NCI-H1105 (cell line): ENCODE data around the gene PHF11.
"Not testable (repeated sequence)": the region's sequence is repeated elsewhere in the genome, so short reads cannot be mapped to it uniquely, and the experiment has no call there.

Experiments
- DNase-seq: peaks from one replicate; lab custom pipeline; 2025; lab: John Stamatoyannopoulos, UW

PHF11 gene

DNA sequence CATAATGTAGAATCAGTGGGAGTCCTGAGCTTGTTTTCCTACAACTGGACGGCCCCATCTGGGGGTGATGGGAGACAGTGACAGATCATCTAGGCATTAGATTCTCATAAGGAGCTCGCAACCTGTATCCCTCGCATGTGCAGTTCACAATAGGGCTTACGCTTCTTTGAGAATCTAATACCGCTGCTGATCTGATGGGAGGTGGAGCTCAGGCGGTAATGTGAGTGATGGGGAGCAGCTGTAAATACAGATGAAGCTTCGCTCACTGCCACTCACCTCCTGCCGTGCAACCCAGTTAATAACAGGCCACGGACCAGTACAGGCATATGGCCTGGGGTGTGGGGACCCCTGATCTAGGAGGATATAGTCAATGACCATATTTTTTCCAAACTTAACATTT lies 50.8 kb downstream of the PHF11 start:
- no peak for DNase-seq

DNA sequence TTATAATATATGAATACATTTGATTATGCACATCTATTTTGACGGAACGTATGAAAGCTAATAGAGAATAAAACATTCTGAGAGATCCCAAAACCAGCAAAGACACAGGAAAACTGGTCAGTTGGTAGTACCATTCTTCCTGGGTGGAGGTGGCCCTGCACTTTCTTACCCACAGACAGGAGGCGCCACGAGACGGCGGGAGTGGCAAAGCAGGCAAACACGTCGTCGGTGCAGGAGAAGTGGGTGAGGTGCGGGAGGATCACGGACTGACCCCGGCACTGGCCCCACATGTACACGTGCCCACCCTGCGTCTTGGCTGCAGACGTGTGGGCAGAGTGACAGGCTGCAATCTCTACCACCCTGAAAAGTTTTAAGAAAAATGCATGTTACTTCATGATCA lies 53.5 kb downstream of the PHF11 start:
- DNase-seq: no peak

DNA sequence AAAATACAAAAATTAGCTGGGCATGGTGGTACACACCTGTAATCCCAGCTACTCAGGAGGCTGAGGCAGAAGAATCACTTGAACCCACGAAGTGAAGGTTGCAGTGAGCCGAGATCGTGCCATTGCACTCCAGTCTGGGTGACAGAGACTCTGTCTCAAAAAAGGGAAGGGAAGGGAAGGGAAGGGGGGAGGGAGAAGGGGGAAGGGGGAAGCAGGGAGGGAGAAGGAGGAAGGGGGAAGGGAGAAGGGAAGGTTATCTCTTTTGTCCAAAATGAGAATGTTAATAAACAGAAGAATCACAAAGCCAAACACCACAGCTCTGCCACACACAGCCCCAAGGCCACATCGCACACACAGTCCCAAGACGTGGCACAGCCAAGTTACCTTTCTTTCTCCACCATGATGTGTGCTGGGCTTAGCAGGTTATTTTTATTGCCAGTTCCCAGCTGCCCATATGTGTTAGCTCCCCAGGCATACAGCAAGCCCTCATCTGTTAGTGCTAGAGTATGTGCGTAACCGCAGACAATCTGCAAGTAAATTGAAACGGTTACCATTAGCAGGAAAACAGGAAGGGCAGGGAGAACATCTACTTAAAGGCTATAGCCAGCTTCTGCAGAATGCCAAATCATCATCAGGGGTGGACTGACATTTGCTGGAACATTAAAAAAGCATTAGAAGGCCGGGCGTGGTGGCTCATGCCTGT lies 55.3 kb downstream of the PHF11 start:
- no peak for DNase-seq

DNA sequence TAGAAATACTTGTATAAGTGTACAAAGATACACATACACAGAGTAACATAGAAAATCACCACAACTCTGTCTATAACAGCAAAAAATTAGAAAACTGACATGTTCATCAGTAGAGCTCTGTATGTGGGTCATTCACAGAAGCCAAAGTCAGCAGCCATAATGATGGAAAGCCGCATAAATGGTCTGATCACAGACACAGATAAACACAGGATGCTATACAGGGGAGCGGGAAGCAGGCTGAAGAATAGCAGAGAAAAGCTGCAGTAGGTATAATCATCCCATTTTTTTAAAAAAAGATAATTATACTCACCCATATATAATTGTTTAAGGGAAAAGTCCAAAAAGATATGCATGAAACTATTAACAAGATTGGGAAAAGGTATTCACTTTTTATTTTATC lies 58.1 kb downstream of the PHF11 start:
- no peak for DNase-seq

DNA sequence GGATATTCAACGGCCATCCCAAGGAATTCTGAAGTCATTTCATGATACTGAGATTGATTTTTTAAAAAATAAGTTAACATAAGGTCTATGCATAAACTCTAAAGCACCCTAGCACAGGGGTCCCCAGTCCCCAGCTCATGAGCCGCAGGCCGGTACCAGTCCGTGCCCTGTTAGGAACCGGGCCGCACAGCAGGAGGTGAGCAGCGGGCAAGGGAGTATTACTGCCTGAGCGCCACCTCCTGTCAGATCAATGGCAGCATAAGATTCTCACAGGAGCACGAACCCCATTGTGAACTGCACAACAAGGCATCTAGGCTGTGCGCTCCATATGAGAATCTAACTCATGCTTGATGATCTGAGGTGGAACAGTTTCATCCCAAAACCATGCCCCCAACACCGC lies 58.6 kb downstream of the PHF11 start:
- no peak for DNase-seq

DNA sequence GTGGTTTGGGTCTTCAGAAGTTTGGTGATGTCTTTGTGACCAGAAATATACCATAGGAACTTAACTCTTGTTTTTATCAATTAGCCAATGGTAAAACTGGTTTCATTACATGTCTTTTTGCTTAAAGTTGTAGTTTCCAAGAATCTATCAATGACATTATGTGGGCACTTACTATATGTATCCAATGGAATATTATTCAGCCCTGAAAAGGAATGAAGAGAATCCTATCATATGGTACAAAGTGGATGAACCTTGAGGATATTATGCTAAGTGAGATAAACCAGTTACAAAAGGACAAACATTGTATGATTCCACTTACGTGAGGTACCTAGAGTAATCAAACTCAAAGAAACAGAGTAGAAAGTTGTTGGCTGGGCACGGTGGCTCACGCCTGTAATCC lies 63.3 kb downstream of the PHF11 start:
- DNase-seq: no peak

DNA sequence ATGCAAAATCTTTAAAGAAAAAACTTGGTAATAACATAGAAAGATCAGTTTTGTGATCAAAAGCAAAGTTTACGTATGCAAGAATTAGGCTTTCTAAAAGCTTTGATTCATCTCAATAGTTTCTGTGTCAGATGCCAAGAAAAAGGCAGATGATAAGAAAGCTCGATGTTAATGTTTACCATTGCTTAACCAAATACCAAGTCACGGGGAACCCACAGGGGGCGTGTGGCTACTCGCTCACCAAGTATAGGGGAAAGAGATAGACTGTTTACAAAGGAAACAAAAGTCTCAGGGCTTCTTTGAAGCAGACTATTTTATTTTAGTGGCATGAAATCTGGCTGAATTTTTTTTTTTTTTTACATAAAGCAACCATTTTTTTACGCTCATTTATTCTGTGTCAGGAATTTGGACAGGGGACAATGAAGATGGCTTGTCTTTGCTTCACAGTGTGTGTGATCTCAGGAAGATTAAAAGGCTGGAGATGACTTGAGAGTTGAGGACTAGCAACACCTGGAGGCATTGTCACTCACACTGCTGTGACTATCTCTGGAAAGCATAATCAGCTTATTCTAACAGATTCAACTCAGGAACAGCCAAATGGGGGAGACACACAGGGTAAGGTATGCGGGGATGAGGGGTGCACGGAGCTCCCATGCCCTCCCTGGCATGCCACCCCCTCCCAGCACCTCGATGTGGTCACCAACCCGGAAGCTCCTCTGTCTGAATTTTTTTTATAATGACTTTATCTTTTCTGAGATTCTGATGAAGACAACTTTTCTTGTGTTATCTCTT lies 64.7 kb downstream of the PHF11 start:
- no peak for DNase-seq

DNA sequence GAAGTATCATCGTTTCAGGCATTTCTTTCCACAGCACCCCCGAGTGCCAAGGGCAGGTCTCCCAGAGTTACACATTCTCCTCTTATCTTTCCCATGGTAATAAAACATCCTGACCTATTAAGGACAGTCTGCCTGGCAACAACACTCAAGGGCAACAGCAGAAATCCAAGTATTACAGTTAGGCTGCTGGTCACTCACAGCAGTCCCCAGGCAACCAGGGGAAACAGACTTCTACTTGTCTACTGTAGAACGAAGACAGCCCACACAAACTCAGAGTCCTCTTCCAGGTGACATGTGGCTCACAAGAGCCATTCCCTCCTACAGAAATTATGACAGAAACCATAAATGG lies 65.3 kb downstream of the PHF11 start:
- no peak for DNase-seq

DNA sequence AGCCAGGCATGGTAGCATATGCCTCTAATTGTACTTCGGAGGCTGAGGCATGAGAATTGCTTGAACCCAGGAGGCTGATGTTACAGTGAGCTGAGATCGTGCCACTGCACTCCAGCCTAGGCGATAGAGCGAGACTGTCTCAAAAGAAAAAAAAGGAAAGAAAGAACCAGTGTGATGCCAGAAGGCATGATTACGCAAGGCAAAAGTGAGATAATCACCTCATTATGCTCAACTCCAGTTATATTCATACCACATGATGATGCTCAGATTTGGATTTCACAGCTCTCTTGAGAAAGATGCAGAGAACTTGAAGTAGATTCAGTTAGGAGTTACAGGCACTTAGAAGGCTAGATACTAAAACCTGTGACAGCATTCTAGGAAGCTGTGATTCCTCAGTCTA lies 67.8 kb downstream of the PHF11 start:
- DNase-seq: no peak

DNA sequence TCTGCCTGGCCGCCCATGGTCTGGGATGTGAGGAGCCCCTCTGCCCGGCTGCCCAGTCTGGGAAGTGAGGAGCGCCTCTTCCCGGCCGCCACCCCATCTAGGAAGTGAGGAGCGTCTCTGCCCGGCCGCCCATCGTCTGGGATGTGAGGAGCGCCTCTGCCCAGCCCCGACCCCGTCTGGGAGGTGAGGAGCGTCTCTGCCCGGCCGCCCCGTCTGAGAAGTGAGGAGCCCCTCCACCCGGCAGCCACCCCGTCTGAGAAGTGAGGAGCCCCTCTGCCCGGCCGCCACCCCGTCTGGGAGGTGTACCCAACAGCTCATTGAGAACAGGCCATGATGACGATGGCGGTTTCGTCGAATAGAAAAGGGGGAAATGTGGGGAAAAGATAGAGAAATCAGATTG lies 69.7 kb downstream of the PHF11 start:
- DNase-seq: not testable (repeated sequence)

DNA sequence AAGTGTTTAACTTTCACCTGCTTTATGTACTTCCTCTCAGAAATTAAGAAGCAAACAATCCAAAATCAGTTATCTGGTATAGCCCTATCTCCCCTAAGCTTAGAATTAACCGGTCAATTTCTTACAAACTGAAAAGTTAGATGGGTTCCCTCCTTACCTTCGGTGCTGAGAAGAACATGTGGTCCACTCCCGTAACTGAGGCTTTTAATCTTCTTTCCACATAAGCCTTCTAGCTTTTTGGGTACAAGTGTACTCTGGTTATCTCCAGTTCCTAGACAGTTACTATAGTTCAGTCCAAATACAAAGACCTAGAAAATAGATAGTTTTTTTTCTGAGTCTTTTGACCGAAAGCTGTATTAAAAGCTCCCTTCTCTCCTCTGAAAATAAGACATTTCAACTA lies 70.7 kb downstream of the PHF11 start:
- DNase-seq: no peak

DNA sequence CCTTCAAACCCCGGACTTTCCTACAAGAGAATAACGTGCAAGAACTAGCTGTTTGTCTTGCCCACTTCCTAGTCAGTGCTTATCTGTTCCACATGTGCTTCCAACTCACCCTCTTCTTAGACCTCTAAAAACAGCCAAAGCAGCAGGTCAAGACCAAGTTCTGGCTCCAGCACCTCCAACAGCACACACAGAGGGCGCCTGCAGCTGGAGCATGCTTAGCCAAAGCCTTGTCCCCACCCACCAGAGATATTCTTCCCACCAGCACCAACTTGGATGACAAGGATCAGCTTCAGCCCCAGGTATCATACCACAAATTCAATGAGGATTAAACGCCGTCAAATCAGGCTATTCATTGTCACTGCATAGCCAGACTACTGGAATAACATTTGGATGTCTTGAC lies 71.7 kb downstream of the PHF11 start:
- no peak for DNase-seq

DNA sequence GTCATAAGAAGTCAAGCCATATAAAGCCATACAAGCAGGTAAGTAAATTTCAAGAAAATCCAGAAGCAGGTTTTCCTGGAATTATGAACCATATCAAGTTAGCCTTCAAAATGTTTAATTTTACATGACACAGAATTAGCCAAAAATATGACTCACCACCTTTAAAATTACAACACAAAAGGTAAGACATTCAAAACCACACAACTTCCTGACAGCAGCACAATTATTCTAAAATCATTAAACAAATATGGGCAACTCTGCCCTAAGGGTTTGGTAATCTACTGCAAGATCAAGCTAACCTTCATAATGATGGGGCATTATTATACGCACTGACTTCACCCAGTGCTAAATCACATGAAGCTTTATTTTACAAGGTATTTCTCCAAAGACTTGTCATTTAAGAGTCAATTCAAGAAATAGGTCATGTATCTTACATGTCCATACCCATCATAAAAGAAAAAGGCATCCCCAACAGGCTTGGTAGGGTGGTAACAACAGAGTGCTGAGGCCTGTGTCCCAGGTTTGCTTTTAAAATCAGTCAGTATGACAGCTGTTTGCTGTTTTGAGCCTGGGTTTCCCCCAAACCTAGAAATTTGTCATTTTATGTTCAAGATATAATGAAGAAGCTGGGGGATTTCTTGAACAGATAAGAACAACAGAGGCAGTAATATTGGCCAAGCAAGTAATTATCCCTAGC lies 74.4 kb downstream of the PHF11 start:
- DNase-seq: no peak

DNA sequence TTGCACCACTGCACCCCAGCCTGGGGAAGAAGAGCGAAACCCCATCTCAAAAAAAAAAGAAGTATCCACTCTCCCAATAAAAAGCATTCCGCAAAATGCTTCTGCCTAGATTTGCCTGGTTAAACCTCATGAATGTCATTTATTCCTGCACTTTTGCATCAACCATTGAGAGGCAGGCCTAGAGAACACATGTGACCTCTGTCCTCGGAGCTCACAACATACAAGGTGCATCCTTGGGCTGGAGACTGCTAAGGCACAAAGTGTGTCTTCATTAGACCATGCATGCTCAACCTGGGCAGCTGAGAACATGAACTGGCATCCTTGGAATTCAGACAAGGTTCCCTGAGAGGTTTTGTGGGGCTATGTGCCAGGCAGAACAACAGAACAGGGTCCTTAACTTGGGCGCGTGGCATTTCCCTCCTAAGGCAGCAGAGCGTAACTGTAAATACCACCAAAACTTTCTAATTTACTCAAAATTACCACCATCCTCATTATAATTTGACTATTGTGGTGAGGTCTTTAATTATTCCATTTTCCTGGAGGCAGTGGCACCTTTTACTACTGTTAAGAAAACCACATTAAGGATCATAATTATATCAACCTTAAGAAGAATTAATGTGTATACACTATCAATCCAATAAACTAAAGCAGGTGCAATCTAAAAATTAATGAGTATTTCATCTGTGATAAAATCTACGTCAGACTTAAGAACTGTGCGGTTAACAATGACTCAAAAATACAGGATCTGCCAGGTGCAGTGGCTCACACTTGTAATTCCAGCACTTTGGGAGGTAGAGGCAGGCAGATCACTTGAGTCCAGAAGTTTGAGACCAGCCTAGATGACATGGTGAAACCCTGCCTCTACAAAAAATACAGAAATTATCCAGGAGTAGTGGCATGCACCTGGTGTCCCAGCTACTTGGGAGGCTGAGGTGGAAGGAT lies 75.8 kb downstream of the PHF11 start:
- no peak for DNase-seq
